Nucleus accumbens (tissue), 56 donors: ENCODE data around the gene PPM1F.

Experiments
- DNase-seq, 56 donors: peaks; one replicate each; lab custom pipeline; 2025; lab: John Stamatoyannopoulos, UW

Gene PPM1F

DNA sequence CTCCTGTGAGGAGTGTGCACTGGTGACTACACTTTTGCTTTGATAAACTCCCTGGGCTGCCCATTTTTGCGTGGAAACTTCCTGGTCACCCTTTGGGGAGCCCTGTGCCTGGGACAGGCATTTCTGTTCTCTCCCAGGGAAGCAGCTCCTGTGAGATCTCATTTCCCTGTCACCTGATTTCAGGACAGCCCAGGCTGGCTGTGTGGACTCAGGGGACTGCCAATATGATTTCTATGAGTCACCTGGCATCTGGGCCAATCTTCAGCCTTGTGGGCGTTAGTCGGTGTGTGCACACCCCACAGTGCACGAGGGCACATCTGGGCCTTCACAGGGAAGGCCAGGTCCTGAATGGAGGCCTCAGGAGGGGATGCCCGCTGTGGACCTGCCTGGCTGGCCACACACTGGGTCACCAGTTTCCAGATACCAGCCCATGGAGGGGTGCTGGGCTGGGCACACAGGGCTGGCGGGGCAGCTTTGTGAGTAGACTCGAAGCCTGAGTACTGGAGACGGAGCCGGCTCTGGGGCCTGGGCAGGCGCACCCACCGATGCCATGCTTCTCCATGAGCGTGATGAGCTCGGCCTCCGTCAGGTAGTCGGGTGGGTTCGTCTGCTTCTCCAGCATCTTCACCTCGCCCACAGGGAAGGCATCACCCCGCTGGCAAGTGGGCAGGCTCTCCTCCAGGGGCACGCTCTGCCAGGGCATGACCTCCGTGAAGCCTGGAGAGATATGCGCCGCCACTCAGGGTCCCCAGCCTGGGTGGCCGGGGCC lies 9.4 kb upstream of the PPM1F start:
- no peak for DNase-seq

DNA sequence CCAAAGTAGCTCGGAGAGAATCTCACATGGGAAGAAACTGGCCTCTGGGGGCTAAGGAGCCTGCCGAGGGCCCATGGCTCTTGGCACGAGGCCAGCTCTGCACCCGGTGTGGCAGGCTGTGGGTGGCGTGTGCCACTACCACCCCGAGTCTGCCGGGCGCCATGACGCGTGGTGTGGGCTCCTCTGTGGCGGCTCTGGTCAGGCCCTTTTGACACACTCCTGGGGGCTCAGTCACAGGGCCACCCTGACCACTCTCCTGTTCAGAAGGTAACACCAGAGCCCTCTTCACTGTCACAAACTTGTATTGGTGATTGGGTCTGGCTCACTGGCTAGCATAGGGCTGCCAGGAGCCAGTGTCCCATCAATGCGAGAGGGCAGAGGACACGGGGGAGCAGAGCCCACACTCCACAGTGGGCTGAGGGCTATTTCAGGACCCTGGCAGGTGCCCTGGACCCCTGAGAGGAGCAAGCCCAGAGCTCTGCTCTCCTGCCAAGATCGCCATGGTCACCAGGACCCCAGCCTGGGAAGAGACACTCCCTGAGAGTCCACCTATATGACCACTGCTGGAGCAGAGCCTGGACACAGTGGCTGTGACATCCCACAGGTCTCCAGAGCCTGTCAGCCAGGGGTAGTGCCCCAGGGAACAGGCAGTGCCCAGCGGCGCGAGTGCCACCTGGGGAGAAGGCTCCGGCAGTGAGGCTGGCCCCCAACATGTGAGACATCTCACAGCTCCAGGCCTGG lies 8.6 kb upstream of the PPM1F start:
- no peak for DNase-seq

DNA sequence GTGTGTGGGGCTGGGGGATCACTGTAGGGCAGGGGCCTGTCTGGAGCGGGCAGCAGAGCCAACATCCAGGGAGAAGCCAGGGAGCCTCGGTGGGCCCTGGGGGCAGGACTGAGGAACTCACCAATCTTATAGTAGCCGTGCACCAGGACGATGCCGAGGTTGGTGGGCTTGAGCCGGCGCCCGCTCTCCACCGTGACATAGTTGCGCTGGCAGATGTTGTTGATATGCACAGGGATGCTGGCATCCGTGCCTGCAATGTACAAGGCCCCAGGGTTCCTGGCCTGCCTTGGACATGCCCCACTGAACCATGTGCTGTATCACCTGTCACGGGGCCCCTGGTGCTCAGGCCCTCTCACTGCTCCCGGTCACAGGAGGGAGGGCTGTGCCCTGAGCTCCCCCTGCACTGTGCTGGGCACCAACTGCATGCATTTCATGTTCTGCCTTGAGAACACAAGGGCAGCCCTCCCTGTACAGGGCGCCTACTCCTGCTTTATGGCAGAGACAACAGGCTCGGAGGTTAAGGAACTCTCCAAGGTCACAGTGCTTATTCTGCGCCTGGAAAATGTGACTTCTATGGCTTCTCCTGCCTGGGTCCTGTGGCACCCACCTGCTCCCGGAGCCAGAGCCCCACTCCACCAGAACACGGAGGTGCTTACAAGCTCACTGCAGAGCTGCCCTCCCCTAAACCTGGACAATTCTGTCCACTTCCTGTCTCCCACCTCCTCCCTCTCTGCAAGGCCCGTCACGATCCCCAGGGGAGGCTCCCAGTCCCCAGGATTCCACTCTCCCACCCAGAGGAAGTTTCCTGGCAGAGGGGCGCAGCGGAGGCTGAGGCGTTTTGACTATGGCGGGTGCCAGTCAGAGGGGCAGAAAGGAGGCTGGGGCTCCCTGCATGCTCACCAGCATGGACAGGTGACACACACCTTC lies 7.8 kb upstream of the PPM1F start:
- DNase-seq: no peak

DNA sequence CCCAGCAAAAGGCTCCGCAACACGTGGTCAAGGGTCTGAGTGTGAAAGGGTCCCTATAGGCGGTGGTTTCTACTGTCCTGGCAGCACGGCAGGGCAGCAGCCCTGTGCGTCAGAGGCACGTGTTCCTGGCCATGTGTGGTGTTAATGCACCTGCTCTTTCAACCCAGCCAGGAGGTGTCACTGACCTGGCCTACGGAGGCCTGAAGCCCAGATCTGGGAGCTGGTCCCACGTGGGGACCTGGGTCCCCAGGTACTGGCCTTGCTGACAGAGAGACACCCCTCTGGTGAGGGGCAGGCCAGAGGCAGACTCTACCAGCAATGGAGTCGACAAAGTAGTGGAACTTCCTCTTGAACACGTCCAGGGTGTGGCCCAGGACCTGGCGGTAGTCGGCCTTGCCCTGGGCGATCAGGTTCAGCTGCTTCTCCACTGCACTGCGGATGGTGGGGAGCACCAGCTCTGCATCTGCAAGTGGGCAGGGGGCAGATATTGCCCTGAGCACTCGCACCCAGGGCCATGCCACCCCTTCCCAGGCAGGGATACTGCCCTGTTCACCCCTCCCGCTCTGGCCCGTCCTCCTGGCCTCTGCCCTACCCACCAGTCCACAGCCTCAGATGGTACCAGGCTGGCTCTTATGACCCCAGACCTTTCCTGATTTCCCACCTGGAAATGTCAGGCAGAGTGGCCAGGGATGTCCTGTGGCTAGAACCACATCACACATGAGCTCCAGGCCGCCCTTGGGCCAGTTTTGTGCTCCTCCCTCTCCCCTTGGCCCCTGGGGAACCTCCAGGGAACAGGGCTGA lies 6.8 kb upstream of the PPM1F start:
- DNase-seq: no peak

DNA sequence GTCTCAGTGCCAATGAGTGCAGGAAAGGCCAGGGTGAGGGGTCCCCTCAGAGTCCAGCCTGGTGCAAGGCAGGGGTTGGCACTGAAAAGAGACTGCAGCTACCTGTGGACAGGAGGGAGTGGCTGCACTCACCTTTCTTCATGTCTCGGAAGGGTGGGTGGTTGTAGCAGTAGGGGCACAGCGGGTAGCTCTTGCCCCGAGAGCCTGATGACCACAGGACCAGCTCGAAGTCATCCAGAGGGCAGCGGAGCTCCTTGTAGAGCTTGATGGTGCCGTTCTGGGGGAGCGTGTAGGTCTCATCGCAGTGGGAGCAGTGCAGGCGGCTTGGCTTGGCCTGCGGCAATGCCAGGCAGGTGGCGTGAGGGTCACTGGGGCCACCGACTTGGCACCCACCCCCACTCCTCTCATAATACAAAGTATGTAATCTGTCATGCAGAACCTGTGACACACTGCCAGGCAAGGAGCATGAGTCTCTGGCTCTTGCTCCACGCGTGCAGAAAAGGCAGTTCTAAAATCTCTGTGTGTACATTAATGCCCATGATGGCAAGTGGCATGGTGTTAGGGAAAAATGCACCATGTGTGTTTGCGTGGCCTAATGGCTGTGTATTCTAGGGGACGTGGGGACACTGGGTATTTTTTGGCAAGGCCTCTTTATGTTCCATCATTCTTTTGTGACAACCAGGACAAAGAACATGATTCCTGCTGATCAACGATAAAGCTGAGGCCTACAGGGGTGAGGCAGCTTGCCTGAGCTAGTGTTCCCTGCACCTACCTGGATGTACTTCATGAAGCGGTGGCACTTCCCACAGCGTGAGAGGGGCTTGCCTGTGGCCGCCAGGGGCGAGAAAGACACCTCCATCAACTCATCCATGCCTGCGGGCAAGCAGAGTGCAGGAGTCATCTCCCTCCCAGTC lies 6.0 kb upstream of the PPM1F start:
- no peak for DNase-seq

DNA sequence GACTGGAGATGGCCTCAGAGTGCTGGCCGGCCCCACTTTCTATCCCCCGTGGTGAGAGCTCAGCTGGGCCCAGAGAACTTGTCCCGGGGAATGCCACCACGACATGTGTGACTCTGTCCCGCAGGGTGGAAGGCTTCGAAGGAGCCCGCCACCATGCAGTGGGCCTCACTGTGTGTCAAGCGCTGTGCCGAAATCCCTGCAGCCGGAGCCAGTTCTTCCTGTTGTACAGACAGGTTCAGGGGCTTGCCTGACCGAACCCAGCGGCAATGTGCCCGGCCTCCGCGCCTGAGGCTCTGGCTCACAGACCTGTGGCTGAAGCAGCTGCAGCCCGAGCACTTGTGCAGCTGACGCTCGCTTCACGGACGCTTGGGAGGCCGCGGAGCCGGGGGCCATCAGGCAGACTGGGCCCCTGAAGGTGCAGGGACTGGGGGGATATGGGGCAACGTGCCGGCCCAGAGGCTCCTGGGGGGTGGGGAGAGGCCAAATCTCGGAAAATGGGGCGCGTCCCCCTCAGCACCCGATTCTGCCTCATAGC lies 650 bp downstream of the PPM1F start:
- peak in 13 of 56 donors; percentile 17 to 37 (median 24) for DNase-seq

DNA sequence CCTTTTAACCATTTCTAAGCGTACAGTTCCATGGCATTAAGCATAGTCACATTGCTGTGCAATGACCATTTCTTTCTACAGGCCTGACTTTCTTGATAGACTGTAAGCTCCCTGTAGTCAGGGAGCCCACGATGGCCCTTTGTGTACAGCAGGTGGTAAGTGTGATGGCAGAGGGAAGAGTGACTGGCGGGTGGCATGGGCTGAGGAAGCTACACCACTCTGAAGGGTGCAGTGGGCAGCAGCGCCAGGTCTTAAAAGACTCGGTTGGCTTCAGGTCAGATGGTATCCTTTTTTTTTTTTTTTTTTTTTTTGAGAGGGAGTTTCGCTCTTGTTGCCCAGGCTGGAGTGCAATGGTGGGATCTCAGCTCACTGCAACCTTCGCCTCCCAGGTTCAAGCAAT lies 1.6 kb downstream of the PPM1F start:
- DNase-seq: no peak

DNA sequence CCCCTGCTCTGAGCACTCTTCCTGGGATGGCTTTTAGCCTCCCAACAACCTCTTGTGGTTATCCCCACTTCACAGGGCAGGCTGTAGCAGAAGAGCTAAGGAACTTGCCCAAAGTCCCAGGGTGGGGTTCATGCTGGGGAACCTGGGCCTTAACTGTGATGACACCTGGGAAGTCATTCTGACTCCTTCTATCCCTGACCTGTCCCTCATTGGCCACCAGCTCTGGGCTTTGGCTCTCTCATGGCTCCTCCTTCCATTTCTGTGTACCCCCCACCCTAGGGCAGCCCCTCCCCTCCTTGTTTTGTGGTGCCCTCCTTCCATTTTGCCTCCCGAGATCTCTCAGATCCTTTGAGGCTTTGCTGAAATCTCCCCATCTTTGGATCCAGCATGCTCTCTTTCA lies 2.7 kb downstream of the PPM1F start:
- no peak for DNase-seq

DNA sequence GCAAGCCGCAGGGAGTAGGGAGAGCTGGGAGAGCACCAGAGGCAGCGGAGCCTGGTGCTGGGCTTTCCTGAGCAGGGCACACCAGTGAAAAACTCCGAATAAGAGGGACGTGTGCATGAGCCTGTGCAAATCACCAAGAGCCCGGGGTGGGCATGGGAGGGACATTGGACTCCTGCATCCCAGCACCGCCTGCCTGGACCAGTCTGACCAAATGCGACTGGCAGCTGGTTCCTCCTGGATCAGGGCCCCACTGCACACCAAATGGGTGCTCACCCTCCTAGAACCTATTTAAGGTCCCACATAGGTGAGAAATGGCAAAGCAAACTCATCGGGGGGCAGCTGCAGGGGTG lies 3.1 kb downstream of the PPM1F start:
- DNase-seq: no peak

DNA sequence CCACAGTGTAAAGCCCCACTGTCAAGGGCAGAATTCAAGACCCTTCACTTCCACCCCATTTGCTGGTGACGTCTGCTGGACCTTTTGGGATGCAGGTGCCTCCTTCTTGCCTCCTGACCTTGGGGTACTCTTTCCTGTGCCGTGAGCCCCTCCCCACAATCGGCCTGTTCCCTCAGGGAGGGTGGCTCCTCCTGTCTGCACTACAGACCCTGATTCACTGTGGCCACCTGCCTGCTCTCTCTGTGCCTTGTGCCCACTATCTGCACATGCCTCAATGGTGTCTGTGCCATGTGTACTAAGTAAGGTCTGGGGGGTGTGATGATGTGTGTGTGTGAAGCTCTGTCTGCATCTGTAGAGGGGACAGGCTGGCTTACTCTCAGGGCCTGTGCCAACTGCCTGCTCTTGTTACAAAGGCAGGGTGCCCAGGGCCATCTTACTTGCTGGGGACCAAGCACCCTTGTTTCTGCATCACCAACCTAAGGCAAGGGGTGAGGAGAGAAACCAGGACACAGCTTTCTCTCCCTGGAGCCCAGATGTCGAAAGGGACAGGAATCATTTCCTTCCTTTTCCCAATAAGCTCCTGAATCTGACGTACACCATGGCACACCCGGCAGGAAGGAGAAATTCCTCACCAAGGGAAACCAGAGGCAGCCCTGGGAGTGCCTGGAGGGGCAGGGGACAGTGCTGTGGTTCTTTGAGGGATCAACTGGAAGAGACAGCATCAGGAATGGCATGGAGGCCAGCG lies 3.7 kb downstream of the PPM1F start:
- DNase-seq: no peak

DNA sequence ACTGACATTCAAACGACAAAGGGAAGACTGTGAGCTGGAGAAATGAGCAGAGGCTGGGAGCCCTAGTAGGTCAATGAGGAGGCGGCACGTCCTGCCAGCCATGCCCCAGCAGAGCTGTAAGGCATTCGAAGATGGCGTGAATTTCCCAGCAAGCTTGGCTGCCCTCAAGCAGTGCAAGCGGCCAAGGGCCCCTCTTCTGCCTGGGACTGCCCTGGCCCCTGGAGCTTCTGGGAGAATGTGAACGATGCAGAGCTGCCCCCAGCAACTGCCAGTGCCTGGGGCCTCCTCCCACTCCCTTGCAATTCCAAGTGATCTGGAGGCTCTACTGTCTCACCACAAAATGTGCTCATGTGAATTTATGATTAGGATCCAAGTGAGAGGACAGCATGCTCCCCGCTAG lies 4.3 kb downstream of the PPM1F start:
- DNase-seq: no peak

DNA sequence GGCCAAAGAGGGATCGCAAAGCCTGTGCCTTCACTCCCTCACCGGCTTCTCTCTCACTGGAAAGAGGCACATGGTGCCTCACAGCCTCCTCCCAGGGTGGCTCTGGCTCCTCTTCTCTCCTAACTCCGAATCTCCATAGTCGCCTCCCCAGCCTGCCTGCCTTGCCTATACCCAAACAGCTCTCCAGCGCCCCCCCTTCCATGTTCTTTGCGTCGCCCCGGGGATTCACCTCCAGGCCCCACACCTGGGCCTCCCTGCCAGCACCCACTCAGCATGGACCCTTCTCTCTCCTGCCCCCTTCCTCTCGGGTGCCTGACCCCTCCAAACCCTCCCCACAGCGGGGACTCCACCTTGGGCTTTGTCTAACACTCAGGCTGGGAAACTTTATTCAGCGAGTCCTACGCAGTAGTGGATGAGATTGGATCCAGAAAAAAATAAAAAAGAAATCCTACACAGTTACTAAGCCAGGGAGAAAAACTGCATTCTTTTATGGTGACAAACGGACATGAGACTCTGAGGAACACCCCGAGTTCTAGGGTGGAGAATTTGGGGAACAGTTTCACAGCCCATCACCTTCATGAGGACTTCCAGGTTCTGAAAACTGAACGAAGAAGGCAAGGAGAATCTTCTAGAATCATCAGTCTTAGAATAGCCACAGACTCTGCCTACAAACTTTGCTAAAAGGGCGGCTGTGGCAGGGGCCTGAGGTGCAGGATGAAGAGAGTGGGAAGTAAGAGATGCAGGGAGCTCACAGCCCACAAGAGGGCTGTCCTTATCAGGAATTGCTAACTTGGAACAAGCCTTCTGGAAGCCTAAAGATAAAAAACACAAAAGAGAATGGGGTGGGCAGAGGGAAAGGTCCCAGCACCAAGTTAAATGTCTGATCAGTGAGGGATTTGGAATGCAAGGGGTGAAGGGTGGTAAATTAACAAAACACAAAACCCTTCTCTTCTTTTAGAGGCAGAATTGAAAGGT lies 5.3 kb downstream of the PPM1F start:
- DNase-seq: no peak

DNA sequence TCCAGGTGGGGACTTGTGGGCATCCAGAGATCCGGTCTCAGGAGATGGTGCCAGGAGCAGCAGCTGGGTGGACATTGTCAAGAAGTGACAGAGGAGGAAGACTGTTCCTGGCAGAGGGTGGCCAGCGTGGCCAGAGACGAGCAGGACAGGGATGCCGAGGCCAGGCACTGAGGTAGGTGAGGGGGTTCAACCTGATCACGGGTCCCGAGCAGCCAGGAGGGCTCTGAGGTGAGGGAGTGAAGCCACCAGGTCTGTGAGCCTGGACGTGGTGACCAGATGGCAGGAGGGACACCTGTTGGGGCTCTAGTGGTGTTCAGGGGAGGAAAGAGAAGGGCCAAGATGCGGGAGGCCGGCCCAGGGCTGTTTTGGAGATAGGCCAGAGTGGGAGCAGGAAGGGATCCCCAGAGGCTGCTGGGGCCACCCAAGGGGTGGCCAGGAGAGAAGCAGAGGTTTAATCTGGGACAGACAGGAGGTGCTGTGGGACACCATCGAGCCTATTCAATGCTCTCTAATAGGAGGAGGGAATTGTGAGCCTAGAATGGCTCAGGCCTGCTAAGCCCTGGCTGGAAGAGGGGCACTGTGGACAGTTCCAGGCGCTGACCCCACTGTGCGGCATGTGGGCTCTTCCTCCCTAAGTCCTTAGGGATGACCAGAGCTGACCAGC lies 6.3 kb downstream of the PPM1F start:
- DNase-seq: no peak

DNA sequence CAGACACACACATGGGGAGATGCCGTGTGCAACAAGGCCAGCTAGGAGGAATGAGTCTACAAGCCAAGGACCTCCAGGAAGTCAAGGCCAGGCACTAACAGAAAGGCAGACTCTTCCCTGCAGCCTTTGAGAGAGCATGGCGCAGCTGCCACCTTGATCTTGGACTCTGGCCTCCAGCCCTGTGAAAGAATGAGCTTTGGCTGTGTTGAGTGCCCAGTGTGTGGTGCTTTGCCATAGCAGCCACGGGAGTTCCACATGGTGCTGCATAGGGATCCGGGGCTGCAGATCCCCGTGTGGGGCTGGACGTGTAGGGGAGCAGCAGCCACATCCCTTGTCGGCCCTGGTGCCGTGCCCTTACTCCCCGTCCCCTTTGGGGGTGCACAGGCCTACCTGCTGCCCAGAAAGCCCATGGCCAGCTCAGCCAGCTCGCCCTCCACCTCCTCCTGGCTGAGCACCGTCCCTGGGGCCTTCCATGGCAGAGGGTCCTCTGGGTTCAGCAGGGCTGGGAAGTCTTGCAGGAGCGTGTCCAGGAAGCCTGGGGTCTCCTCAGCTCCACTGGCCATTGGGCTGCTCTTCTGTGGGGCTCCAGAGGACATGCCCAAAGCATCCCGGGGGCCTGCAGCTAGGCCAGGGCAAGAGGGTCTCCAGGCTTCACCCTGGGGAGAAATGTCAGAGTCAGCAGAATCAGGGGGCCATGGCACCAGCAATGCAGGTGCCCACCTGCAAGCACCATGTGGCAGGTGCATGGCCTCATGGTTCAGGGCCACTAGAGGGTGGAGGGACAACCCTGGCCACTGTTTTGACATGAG lies 7.0 kb downstream of the PPM1F start:
- DNase-seq: no peak

DNA sequence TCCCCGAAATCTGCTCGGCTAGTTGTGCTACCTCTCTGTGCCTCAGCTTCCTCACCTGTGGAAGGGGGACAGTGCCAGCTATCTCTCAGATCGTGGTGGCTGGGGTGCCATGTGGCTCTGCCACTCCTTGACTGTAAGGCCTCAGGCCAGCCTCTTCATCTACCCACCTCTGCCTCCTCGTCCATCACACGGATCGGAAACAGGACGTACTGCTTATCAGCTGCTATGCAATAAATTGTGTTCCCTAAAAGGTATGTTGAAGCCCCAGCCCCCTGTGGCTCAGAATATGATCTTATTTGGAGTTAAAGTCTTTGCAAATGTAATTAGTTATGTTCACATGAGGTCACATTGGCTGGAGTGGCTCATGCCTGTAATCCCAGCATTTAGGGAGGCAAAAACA lies 7.8 kb downstream of the PPM1F start:
- DNase-seq: no peak
